WTC11 (cell line): Measurements from ENCODE around the gene TFPT. TPM values are rescaled to one million over a fixed set of nuclear protein-coding genes. Genes with fewer than 3 reads are reported as not detected.

Experiments used
- ATAC-seq: fragments of 200-7000 bp; cut with Tn5 transposase; 2 replicates; pipeline ENCODE4 v1.10.0; 2021; ENCODE audit warnings: mild to moderate bottlenecking, moderate library complexity
- CTCF ChIA-PET: fragments of 300-600 bp; sonication (Branson Sonifier 250); formaldehyde crosslinking; loops from one replicate; lab custom pipeline; 2021; ENCODE audit warnings: antibody characterized with exemption; lab: Charles Lee
- POLR2A ChIA-PET: fragments of 350-600 bp; sonication (Branson Sonifier 250); formaldehyde crosslinking; loops from one replicate; lab custom pipeline; 2021; ENCODE audit warnings: antibody characterized with exemption; lab: Charles Lee
- DNase-seq: peaks from one replicate; pipeline ENCODE4 v3.0.0; 2021; ENCODE audit warnings: low spot score
- H3K27ac Mint-ChIP-seq: 2 replicates; pipeline ENCODE4 v1.8.0; 2021; ENCODE audit warnings: mixed read lengths
- H3K27me3 Mint-ChIP-seq: 2 replicates; pipeline ENCODE4 v1.8.0; 2021; ENCODE audit warnings: low read depth, mild to moderate bottlenecking, moderate library complexity, mixed read lengths
- H3K36me3 Mint-ChIP-seq: 2 replicates; pipeline ENCODE4 v1.8.0; 2021; ENCODE audit warnings: mixed read lengths
- H3K4me1 Mint-ChIP-seq: 2 replicates; pipeline ENCODE4 v1.8.0; 2022; ENCODE audit warnings: mixed read lengths
- H3K4me3 Mint-ChIP-seq: 2 replicates; pipeline ENCODE4 v1.8.0; 2021; ENCODE audit warnings: mild to moderate bottlenecking, moderate library complexity, mixed read lengths
- H3K9me3 Mint-ChIP-seq: 2 replicates; pipeline ENCODE4 v1.8.0; 2021; ENCODE audit warnings: mixed read lengths
- CREM ChIP-seq: sonication (generic); formaldehyde crosslinking; IDR thresholded peaks from 2 replicates; pipeline ENCODE4 v1.8.1; 2022; ENCODE audit warnings: mild to moderate bottlenecking, missing genetic modification reagents, moderate library complexity
- ETV6 ChIP-seq: sonication (generic); formaldehyde crosslinking; IDR thresholded peaks from 2 replicates; pipeline ENCODE4 v1.8.1; 2022; ENCODE audit warnings: mild to moderate bottlenecking, missing genetic modification reagents
- MYBL2 ChIP-seq: sonication (generic); formaldehyde crosslinking; IDR thresholded peaks from 2 replicates; pipeline ENCODE4 v1.8.1; 2023; ENCODE audit warnings: mild to moderate bottlenecking, moderate library complexity, missing genetic modification reagents
- NFE2L1 ChIP-seq: sonication (generic); formaldehyde crosslinking; IDR thresholded peaks from 2 replicates; pipeline ENCODE4 v1.8.1; 2023; ENCODE audit warnings: missing genetic modification reagents
- PRRX2 ChIP-seq: fragments of 250-450 bp; sonication (Bioruptor Pico); IDR thresholded peaks from 2 replicates; pipeline ENCODE4 v1.8.0; 2021; ENCODE audit warnings: mild to moderate bottlenecking
- SMAD4 ChIP-seq: sonication (generic); formaldehyde crosslinking; IDR thresholded peaks from 2 replicates; pipeline ENCODE4 v1.8.0; 2022; ENCODE audit warnings: mild to moderate bottlenecking, missing genetic modification reagents
- SP1 ChIP-seq: sonication (generic); formaldehyde crosslinking; conservative IDR thresholded peaks from 2 replicates; pipeline ENCODE4 v1.8.1; 2022; ENCODE audit warnings: missing genetic modification reagents
- TCF7 ChIP-seq: sonication (generic); formaldehyde crosslinking; IDR thresholded peaks from 2 replicates; pipeline ENCODE4 v1.8.0; 2022; ENCODE audit warnings: mild to moderate bottlenecking, low read depth, missing genetic modification reagents, moderate library complexity
- TEAD1 ChIP-seq: sonication (generic); formaldehyde crosslinking; IDR thresholded peaks from 2 replicates; pipeline ENCODE4 v1.8.0; 2022; ENCODE audit warnings: mild to moderate bottlenecking, missing genetic modification reagents
- TEAD4 ChIP-seq: sonication (generic); formaldehyde crosslinking; IDR thresholded peaks from 2 replicates; pipeline ENCODE4 v1.8.0; 2022; ENCODE audit warnings: mild to moderate bottlenecking, missing genetic modification reagents
- ZNF317 ChIP-seq: sonication (generic); formaldehyde crosslinking; IDR thresholded peaks from 2 replicates; pipeline ENCODE4 v1.8.1; 2023; ENCODE audit warnings: low read depth, mild to moderate bottlenecking, moderate library complexity, missing genetic modification reagents, borderline replicate concordance
- ZNF423 ChIP-seq: fragments of 250-450 bp; sonication (Bioruptor Pico); IDR thresholded peaks from 2 replicates; pipeline ENCODE4 v2.1.2; 2022; ENCODE audit warnings: mild to moderate bottlenecking, moderate library complexity
- total RNA-seq: library from RNA; stranded (reverse); gene quantifications from 3 replicates; pipeline ENCODE4 v1.2.3, GENCODE V29; 2021
- TF ChIP-seq, protein P1 (sequence below): sonication (generic); formaldehyde crosslinking; IDR thresholded peaks from 2 replicates; pipeline ENCODE4 v1.8.1; 2023; ENCODE audit warnings: mild to moderate bottlenecking, missing genetic modification reagents, moderate library complexity
- TF ChIP-seq, protein P2 (sequence below): sonication (generic); formaldehyde crosslinking; conservative IDR thresholded peaks from 2 replicates; pipeline ENCODE4 v1.8.1; 2023; ENCODE audit warnings: mild to moderate bottlenecking, low read depth, missing genetic modification reagents, moderate library complexity
- TF ChIP-seq, protein P3 (sequence below): fragments of 250-450 bp; sonication (Bioruptor Pico); IDR thresholded peaks from 2 replicates; pipeline ENCODE4 v1.9.0; 2021; ENCODE audit warnings: moderate library complexity, mild to moderate bottlenecking, inconsistent platforms, borderline replicate concordance
- TF ChIP-seq, protein P4 (sequence below): sonication (generic); formaldehyde crosslinking; IDR thresholded peaks from 2 replicates; pipeline ENCODE4 v1.8.0; 2023; ENCODE audit warnings: mild to moderate bottlenecking, missing genetic modification reagents
- TF ChIP-seq, protein P5 (sequence below): fragments of 200-600 bp; IDR thresholded peaks from 2 replicates; pipeline ENCODE4 v1.8.0; 2022; ENCODE audit warnings: antibody characterized with exemption

The TFPT gene
- total RNA-seq, 1 experiment from 2014 or later: 24.6 TPM

DNA sequence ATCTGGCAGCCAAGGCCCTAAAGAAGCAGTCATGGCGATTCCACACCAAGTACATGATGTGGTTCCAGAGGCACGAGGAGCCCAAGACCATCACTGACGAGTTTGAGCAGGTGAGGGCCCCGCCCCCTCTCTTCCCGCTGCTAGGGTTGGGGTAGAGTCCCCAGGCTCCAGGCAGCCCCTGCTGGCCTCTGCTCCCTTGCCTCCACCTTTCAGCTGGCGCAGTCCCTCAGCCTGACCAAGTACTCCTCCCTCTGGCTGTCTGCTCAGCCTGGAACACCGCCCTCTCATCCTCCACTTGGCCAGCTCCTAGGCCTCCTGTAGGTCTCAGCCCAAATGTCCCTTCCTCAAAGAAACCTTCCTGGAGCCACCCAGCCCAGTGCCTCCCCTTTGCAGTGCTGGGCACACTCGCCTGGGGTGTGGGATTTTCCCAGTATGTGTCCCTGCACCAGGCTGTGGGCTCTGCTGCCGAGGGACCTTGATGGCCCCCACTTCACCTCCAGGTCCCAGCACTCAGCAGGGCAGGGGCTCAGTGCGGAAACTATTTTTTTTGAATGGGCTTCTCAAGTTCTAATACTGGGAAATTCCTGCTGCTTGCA is 38.4 kb upstream of the TFPT start (continued):
- TF ChIP-seq TCF7: no peak
- no peak for TF ChIP-seq PRRX2 (CRISPR knock-in tag)
- no peak for TF ChIP-seq ETV6 (CRISPR knock-in tag)
- TF ChIP-seq CREM (CRISPR knock-in tag): no peak
- TF ChIP-seq, protein P1, sequence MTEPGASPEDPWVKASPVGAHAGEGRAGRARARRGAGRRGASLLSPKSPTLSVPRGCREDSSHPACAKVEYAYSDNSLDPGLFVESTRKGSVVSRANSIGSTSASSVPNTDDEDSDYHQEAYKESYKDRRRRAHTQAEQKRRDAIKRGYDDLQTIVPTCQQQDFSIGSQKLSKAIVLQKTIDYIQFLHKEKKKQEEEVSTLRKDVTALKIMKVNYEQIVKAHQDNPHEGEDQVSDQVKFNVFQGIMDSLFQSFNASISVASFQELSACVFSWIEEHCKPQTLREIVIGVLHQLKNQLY: no peak
- TF ChIP-seq, protein P2, sequence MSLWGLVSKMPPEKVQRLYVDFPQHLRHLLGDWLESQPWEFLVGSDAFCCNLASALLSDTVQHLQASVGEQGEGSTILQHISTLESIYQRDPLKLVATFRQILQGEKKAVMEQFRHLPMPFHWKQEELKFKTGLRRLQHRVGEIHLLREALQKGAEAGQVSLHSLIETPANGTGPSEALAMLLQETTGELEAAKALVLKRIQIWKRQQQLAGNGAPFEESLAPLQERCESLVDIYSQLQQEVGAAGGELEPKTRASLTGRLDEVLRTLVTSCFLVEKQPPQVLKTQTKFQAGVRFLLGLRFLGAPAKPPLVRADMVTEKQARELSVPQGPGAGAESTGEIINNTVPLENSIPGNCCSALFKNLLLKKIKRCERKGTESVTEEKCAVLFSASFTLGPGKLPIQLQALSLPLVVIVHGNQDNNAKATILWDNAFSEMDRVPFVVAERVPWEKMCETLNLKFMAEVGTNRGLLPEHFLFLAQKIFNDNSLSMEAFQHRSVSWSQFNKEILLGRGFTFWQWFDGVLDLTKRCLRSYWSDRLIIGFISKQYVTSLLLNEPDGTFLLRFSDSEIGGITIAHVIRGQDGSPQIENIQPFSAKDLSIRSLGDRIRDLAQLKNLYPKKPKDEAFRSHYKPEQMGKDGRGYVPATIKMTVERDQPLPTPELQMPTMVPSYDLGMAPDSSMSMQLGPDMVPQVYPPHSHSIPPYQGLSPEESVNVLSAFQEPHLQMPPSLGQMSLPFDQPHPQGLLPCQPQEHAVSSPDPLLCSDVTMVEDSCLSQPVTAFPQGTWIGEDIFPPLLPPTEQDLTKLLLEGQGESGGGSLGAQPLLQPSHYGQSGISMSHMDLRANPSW (CRISPR knock-in tag): no peak
- no peak for TF ChIP-seq SMAD4 (CRISPR knock-in tag)
- no peak for TF ChIP-seq SP1 (CRISPR knock-in tag)

DNA sequence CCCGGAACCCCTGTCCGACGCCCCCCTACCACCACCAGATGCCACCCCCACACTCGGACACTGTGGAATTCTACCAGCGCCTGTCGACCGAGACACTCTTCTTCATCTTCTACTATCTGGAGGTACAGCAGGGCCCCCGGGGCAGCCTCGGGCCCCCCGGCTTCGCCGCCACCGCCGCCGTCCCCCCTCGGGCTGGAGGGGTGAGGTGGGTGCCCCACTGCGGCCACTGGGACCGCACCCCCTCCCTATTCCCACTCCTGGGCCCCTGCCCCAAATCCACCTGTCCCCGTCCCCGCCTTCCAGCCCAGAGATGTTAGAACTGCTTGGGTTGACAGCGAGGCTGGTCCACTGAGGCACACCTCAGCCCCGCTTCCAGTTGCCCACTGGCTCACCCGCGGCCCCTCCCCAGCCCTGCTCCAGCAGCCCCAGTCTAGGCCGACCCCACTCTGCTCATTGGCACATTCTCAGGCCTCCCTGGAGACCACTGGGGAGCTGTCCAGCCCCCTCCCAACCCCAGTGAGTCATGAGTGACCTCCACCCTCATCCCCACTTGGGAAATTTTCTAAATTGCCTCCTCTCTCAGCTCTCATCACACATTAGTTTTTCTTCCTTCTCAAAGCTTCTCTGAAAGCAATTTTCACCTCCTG is 37.5 kb upstream of the TFPT start:
- ChIA-PET CTCF (no interaction called here), POLR2A (no interaction called here)
- H3K36me3 Mint-ChIP-seq: peaks cover 66% of the 10 kb centered on the region
- ATAC-seq (no peak), DNase-seq (no peak)
- H3K27ac Mint-ChIP-seq: no peak overlapping the region
- H3K4me1 Mint-ChIP-seq: no peaks in the 10 kb centered on the region
- H3K9me3 Mint-ChIP-seq: no peaks in the 10 kb centered on the region
- H3K27me3 Mint-ChIP-seq: no peaks in the 10 kb centered on the region
- TF ChIP-seq, protein P3, sequence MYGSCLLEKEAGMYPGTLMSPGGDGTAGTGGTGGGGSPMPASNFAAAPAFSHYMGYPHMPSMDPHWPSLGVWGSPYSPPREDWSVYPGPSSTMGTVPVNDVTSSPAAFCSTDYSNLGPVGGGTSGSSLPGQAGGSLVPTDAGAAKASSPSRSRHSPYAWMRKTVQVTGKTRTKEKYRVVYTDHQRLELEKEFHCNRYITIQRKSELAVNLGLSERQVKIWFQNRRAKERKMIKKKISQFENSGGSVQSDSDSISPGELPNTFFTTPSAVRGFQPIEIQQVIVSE (CRISPR knock-in tag): no peak
- TF ChIP-seq, protein P4, sequence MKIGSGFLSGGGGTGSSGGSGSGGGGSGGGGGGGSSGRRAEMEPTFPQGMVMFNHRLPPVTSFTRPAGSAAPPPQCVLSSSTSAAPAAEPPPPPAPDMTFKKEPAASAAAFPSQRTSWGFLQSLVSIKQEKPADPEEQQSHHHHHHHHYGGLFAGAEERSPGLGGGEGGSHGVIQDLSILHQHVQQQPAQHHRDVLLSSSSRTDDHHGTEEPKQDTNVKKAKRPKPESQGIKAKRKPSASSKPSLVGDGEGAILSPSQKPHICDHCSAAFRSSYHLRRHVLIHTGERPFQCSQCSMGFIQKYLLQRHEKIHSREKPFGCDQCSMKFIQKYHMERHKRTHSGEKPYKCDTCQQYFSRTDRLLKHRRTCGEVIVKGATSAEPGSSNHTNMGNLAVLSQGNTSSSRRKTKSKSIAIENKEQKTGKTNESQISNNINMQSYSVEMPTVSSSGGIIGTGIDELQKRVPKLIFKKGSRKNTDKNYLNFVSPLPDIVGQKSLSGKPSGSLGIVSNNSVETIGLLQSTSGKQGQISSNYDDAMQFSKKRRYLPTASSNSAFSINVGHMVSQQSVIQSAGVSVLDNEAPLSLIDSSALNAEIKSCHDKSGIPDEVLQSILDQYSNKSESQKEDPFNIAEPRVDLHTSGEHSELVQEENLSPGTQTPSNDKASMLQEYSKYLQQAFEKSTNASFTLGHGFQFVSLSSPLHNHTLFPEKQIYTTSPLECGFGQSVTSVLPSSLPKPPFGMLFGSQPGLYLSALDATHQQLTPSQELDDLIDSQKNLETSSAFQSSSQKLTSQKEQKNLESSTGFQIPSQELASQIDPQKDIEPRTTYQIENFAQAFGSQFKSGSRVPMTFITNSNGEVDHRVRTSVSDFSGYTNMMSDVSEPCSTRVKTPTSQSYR (CRISPR knock-in tag): no peak
- no peak overlapping the region for H3K4me3 Mint-ChIP-seq

DNA sequence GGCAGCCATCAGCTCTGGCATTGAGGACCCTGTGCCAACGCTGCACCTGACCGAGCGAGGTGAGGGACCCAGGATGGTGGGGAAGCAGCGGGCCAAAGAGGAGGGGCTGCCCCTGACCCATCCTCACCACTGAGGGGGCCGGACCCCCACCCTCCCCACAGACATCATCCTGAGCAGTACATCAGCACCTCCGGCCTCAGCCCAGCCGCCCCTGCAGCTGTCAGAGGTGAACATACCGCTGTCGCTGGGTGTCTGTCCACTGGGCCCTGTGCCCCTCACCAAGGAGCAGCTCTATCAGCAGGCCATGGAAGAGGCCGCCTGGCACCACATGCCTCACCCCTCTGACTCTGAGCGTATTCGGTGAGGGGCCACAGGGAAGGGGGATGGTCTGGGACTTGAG is 36.8 kb upstream of the TFPT start:
- H3K4me3 Mint-ChIP-seq: no peak overlapping the region
- ATAC-seq: no peak
- no peak for TF ChIP-seq TEAD4
- TF ChIP-seq, protein P5, sequence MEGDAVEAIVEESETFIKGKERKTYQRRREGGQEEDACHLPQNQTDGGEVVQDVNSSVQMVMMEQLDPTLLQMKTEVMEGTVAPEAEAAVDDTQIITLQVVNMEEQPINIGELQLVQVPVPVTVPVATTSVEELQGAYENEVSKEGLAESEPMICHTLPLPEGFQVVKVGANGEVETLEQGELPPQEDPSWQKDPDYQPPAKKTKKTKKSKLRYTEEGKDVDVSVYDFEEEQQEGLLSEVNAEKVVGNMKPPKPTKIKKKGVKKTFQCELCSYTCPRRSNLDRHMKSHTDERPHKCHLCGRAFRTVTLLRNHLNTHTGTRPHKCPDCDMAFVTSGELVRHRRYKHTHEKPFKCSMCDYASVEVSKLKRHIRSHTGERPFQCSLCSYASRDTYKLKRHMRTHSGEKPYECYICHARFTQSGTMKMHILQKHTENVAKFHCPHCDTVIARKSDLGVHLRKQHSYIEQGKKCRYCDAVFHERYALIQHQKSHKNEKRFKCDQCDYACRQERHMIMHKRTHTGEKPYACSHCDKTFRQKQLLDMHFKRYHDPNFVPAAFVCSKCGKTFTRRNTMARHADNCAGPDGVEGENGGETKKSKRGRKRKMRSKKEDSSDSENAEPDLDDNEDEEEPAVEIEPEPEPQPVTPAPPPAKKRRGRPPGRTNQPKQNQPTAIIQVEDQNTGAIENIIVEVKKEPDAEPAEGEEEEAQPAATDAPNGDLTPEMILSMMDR: no peak
- no peak for TF ChIP-seq NFE2L1
- no peak for TF ChIP-seq TEAD1 (CRISPR knock-in tag)
- no peak for TF ChIP-seq ZNF423 (CRISPR knock-in tag)
- TF ChIP-seq, protein P3 (CRISPR knock-in tag): no peak
- no peak for TF ChIP-seq ZNF317 (CRISPR knock-in tag)
- no peak for TF ChIP-seq MYBL2 (CRISPR knock-in tag)
- TF ChIP-seq, all 79 proteins: peak for 0
- Mint-ChIP-seq H3K36me3 (peaks cover 72% of the 10 kb centered on the region), H3K4me1 (no peaks in the 10 kb centered on the region), H3K27me3 (no peaks in the 10 kb centered on the region), H3K9me3 (no peaks in the 10 kb centered on the region), H3K27ac (no peak overlapping the region)
- POLR2A ChIA-PET: no interaction called here
- CTCF ChIA-PET: no interaction called here
- no peak for DNase-seq
